Mammary epithelial cell (primary cell): ENCODE measurements around the gene TMEM143.
"Not testable (repeated sequence)": the region's sequence is repeated elsewhere in the genome, so short reads cannot be mapped to it uniquely, and the experiment has no call there.

Experiments
- CTCF ChIP-seq, 2 donors: IDR thresholded peaks in 1 of 2; conservative IDR thresholded peaks in 1 of 2; 2 replicates each; pipeline ENCODE4 v1.5.1; 2011 to 2012; ENCODE audit warnings: inconsistent platforms in 2 of 2, low read length in 2 of 2, mild to moderate bottlenecking in 2 of 2, control low read depth in 1 of 2, low read depth in 1 of 2; ENCODE audit not compliant: insufficient read depth in 1 of 2; ENCODE audit errors: extremely low read depth in 1 of 2
- EZH2 ChIP-seq: IDR thresholded peaks from 2 replicates; pipeline ENCODE4 v1.6.1; 2012; ENCODE audit warnings: low read length, inconsistent platforms, borderline replicate concordance

GRCh38 chr19:48392006-48392344 is 28.2 kb upstream of the TMEM143 start:
- TF ChIP-seq CTCF (conservative IDR thresholded peaks at IDR 0.05 in 1 of 2, IDR thresholded peaks at IDR 0.05 in 1 of 2; ENCODE audit: extremely low read depth in 1 of 2, insufficient read depth in 1 of 2, low read depth in 1 of 2, low read length in 2 of 2); EZH2: not testable (repeated sequence)
